ENCODE measurements around the gene MPC1. TPM values are rescaled to one million over a fixed set of nuclear protein-coding genes. Genes with fewer than 3 reads are reported as not detected.

MPC1 gene
- total and polyA plus RNA-seq, 8 donors: 36.5 to 56.7 (median 42.8) TPM

DNA sequence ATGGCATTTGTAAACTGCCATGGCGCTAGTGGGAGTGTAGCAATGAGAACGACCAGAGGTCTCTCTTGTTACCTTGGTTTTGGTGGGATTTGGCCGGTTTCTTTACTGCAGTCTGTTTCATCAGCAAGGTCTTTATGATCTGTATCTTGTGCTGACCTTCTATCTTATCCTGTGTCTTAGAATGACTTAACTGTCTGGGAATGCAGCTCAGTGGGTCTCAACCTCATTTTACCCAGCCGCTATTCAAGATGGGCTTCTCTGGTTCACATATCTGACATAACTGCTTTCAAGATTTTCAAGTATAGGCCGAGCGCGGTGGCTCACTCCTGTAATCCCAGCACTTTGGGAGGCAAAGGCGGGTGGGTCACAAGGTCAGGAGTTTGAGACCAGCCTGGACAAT is 38.5 kb downstream of the MPC1 start:
- H3K27me3 ChIP-seq: no peaks in the 10 kb centered on the region
- no peak for DNase-seq
- TF ChIP-seq, protein P1, sequence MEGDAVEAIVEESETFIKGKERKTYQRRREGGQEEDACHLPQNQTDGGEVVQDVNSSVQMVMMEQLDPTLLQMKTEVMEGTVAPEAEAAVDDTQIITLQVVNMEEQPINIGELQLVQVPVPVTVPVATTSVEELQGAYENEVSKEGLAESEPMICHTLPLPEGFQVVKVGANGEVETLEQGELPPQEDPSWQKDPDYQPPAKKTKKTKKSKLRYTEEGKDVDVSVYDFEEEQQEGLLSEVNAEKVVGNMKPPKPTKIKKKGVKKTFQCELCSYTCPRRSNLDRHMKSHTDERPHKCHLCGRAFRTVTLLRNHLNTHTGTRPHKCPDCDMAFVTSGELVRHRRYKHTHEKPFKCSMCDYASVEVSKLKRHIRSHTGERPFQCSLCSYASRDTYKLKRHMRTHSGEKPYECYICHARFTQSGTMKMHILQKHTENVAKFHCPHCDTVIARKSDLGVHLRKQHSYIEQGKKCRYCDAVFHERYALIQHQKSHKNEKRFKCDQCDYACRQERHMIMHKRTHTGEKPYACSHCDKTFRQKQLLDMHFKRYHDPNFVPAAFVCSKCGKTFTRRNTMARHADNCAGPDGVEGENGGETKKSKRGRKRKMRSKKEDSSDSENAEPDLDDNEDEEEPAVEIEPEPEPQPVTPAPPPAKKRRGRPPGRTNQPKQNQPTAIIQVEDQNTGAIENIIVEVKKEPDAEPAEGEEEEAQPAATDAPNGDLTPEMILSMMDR (IDR thresholded peaks at IDR 0.05): no peak
- H3K9me3 ChIP-seq: no peaks in the 10 kb centered on the region
- no peak for ATAC-seq
- H3K27ac ChIP-seq: no peak overlapping the region
- intact Hi-C loops (cut with DNase I): no loop called here
- H3K4me1 ChIP-seq: peaks cover 10 to 35% of the 10 kb centered on the region in 2 donors
- no peak overlapping the region for H3K4me3 ChIP-seq
- H3K36me3 ChIP-seq: no peaks in the 10 kb centered on the region

- Histone ChIP-seq H3K27me3 (no peaks in the 10 kb centered on the region), H3K36me3 (no peaks in the 10 kb centered on the region), H3K4me1 (peaks cover 10 to 46% of the 10 kb centered on the region in 2 donors), H3K9me3 (no peaks in the 10 kb centered on the region), H3K4me3 (peak overlapping the region; percentile 78 to 93), H3K27ac (peak overlapping the region; percentile 90 to 99)
- TF ChIP-seq, protein P1 (IDR thresholded peaks at IDR 0.05): no peak
- intact Hi-C loops (cut with DNase I): no loop called here
- no peak for DNase-seq
- ATAC-seq: peak; percentile 14
Observed at GRCh38 chr6:166343150-166343487, 39.6 kb downstream of the MPC1 start.

DNA sequence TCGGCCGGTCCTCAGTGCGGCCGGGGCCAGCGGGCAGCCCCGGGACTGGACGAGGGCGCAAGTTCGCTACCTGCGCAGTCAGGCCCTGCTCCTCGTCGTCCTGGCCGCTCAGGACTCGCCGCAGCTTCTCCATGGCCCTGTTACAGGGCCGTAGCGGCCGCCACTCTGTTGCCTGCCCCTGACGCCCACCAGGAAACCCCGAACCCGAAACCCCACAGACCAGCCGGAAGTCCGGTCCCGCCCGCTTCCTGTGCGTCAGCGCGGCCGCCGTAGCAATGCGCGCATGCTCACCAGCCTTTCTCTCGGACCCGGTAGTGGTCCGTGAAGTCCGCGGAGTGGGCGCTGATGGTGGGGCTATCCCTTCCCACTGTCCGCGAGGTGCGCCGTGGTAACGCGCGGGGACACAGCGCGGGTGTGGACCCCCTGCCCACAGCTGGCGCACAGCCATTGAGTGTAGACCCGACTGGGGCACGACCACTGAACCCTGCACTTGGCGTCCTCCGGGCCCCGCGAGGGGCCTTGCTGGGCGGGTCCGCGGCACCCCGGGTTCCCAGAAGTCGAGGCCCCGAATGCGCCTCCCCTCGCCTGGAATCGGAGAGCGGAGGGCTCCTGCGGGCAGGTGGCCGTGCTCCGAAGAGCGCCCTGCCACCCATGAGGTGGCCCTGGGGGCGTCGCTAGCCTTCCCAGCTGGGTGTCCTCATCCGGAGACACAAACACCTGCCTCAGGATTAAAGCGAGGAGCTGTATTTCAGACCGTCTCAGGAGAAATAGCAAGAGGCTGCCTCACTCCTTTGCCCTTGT is 40.2 kb downstream of the MPC1 start, which contains the start of gene SFT2D1:
SFT2D1 (minus strand) TSS at position 197 of the 801 bp plus-strand sequence; CDS start at position 133, 64 bp downstream.
- H3K9me3 ChIP-seq: no peaks in the 10 kb centered on the region
- TF ChIP-seq, protein P1 (IDR thresholded peaks at IDR 0.05): no peak
- ATAC-seq (peak; percentile 99), DNase-seq (peak; percentile 81 to 96 (median 92))
- peak within 1 kb of the TSS; percentile 90 to 99 for H3K27ac ChIP-seq
- H3K4me1 ChIP-seq: peaks cover 10 to 51% of the 10 kb centered on the region in 2 donors
- H3K27me3 ChIP-seq: no peaks in the 10 kb centered on the region
- intact Hi-C loops (cut with DNase I): no loop called here
- H3K4me3 ChIP-seq: peak within 1 kb of the TSS; percentile 78 to 93
- peaks cover 0 to 4% of the 10 kb centered on the region in 2 donors for H3K36me3 ChIP-seq

- intact Hi-C loops (cut with DNase I): no loop called here
- Histone ChIP-seq H3K4me1 (peaks cover 10 to 50% of the 10 kb centered on the region in 2 donors), H3K27ac (peak overlapping the region; percentile 90 to 99), H3K4me3 (peak overlapping the region; percentile 78 to 93), H3K9me3 (no peaks in the 10 kb centered on the region), H3K27me3 (no peaks in the 10 kb centered on the region), H3K36me3 (peaks cover 0 to 10% of the 10 kb centered on the region in 2 donors)
- ATAC-seq (peak; percentile 19), DNase-seq (peak in 1 of 4 donors; percentile 16)
- TF ChIP-seq, protein P1 (IDR thresholded peaks at IDR 0.05): no peak
Observed at GRCh38 chr6:166341977-166342348, 40.8 kb downstream of the MPC1 start.

- Histone ChIP-seq H3K9me3 (no peaks in the 10 kb centered on the region), H3K27ac (peak overlapping the region; percentile 90 to 99), H3K36me3 (peaks cover 0 to 15% of the 10 kb centered on the region in 2 donors), H3K27me3 (no peaks in the 10 kb centered on the region), H3K4me3 (peak overlapping the region; percentile 78 to 93), H3K4me1 (peaks cover 10 to 50% of the 10 kb centered on the region in 2 donors)
- intact Hi-C loops (cut with DNase I): no loop called here
- TF ChIP-seq, protein P1 (IDR thresholded peaks at IDR 0.05): no peak
- ATAC-seq (no peak), DNase-seq (no peak)
Observed at GRCh38 chr6:166341464-166341863, 41.3 kb downstream of the MPC1 start.

Measured in left lung (tissue), 10 donors.